GM12864 (cell line): ENCODE data around the gene SLMAP.
"Not testable (repeated sequence)": the region's sequence is repeated elsewhere in the genome, so short reads cannot be mapped to it uniquely, and the experiment has no call there.

ENCODE experiments used
- DNase-seq: peaks from one replicate; pipeline ENCODE4 v3.0.0-alpha.2; 2011; ENCODE audit warnings: low read depth
- H3K4me3 ChIP-seq: 2 replicates; pipeline ENCODE4 v1.5.1; 2011; ENCODE audit warnings: mild to moderate bottlenecking, low read depth, low read length, control low read depth
- TF ChIP-seq, protein P1 (sequence below): IDR thresholded peaks from 2 replicates; pipeline ENCODE4 v1.5.1; 2011; ENCODE audit warnings: low read depth, mild to moderate bottlenecking, moderate library complexity, low read length, control low read depth, inconsistent platforms; ENCODE audit errors: missing control alignments

SLMAP gene

DNA sequence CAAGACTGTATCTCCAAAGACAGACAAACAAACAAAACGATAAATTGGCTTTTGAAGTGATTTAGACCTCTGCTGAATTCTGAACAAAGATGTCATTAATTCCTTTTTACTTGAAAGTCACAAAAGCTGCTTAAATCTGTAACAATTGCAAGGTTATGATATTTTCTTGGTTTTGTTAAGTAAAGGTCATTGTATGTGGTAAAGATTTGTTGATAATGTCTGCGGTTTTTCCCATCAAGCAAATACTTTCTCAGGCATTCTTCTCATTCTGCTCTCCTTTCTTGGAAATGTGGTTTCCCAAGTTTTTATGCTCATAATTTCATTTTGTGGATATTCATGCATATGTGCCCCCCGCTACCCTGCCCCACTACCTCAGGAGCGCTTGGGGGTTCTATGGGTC, 116.5 kb downstream of the SLMAP start:
- DNase-seq: no peak
- H3K4me3 ChIP-seq: no peak overlapping the region
- TF ChIP-seq, protein P1, sequence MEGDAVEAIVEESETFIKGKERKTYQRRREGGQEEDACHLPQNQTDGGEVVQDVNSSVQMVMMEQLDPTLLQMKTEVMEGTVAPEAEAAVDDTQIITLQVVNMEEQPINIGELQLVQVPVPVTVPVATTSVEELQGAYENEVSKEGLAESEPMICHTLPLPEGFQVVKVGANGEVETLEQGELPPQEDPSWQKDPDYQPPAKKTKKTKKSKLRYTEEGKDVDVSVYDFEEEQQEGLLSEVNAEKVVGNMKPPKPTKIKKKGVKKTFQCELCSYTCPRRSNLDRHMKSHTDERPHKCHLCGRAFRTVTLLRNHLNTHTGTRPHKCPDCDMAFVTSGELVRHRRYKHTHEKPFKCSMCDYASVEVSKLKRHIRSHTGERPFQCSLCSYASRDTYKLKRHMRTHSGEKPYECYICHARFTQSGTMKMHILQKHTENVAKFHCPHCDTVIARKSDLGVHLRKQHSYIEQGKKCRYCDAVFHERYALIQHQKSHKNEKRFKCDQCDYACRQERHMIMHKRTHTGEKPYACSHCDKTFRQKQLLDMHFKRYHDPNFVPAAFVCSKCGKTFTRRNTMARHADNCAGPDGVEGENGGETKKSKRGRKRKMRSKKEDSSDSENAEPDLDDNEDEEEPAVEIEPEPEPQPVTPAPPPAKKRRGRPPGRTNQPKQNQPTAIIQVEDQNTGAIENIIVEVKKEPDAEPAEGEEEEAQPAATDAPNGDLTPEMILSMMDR: no peak

DNA sequence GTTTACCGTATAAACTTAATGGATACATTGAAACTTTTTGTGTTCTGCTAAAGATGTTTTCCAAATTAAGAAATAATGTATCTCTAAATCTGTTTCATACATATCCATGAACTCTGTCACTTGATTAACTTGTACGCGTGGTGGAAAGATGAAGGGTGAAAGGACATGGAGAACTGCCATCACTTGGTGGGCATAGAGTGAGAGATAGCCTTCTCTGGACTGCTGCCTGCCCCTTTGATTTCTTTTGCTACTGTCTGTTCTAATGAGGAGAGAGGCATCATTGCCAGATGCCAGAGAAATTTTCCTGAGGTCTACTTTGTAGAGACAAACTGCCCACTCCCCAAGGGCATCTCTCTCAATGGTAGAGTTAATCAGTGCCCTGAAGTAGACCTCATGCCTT, 120.5 kb downstream of the SLMAP start:
- no peak overlapping the region for H3K4me3 ChIP-seq
- TF ChIP-seq, protein P1: no peak
- DNase-seq: no peak

DNA sequence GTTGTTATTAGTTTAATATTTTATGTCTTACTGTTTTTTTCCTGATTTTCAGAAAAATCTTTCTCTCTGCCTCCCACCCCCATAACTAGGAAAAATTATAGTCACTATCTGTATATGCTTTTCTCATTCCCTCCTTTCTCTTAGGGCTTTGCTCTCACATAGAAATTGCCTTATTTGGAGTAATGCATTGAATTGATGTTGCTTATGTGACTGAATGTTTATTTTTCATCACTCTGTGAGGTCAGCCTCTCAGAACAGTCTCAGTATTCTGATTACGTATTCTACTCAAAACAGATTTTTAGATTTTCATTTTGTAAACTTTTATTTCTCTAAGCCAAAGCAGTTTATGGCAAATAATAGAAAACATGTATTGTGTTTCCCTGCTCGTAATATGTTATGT, 121.0 kb downstream of the SLMAP start:
- H3K4me3 ChIP-seq: no peak overlapping the region
- DNase-seq: no peak
- TF ChIP-seq, protein P1: no peak

DNA sequence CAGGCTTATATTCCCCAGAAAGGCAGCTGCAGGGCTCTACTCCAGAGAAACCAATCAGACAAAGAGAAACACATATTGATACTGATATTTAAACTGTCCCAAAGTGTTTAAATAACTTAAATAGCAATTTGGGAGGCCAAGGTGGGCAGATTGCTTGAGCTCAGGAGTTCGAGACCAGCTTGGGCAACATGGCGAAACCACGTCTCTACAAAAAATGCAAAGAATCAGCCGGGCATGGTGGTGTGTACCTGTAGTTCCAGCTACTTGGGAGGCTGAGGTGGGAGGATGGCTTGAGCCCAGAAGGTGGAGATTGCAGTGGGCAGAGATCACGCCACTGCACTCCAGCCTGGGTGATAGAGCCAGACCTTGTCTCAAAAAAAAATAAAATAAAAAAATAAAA, 128.3 kb downstream of the SLMAP start:
- not testable (repeated sequence) for H3K4me3 ChIP-seq, DNase-seq

DNA sequence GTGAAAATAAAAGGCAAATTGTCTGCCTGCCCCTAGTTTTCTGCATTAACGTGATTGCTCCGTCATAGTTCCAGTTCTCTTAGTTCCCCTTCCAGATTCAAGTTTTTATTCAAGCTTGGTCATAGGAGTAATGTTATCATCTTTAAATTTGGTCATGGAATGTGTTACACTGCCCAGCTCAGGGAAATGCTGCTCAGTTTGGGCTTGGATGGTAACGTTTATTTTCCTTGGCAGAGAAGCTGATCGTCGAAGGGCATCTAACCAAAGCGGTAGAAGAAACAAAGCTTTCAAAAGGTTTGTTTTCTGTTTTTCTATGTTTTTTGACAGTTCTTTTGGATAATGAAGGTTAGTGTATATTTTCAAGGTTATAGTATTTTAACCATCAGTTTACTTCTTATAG, 133.7 kb downstream of the SLMAP start:
- no peak overlapping the region for H3K4me3 ChIP-seq
- no peak for DNase-seq
- TF ChIP-seq, protein P1: no peak

DNA sequence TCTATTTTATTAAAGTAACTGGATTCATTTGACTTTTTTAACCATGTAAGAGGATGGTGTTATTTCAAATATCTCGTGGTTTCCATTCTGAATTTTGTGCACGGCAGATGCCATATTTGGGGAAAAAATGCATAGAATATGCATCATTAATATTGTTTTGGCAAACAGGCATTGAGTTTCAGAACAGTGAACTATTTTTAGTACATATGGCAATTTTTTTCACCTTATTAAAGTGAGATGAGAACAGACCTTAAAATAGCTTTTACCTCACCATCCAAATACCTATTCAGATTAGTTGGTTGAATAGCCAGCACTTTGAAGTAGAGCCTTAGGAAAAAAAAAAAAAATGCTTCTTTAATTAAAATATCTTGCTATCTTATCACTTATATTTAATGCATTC, 134.8 kb downstream of the SLMAP start:
- no peak for DNase-seq
- no peak overlapping the region for H3K4me3 ChIP-seq
- TF ChIP-seq, protein P1: no peak

DNA sequence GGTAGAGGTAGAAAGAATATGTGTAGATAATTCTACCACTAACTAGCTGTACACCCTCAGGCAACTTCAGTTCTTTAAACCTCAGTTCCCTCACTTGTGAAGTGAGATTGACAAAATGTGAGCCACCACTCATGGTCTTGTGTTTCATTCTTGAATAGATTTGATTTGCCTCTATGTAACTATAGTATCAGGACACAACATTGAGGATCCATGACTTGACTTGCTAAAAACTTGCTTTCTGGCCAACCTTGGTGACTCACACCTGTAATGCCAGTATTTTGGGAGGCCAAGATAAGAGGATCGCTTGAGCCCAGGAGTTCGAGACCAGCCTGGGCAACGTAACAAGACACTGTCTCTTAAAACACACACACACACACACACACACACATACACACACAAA, 136.3 kb downstream of the SLMAP start:
- DNase-seq: no peak
- H3K4me3 ChIP-seq: no peak overlapping the region
- TF ChIP-seq, protein P1: no peak

DNA sequence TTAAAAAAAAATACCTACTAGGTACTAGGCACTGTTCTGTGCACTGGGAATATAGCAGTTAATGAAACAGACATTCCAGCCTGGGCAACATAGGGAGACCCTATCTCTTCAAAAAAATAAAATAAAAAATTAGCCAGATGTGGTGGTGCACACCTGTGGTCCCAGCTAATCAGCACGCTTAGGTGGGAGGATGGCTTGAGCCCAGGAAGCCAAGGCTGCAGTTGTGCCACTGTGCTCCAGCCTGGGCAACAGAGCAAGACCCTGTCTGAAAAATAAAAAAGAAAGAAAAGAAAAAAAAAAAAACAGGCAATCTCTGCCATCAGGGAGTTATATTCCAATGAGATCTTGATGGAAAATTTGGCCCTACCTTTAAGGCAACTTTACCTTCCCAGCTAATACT, 137.0 kb downstream of the SLMAP start:
- DNase-seq: no peak
- TF ChIP-seq, protein P1: no peak

More for the DNA sequence above, 137.0 kb downstream of the SLMAP start:
- no peak overlapping the region for H3K4me3 ChIP-seq
